MCF 10A (cell line): ENCODE results near the gene ATF7IP. TPM values are rescaled to one million over a fixed set of nuclear protein-coding genes. Genes with fewer than 3 reads are reported as not detected.

ENCODE experiments used
- BruUV-seq: library from RNA; stranded (reverse); fragments of 400-500 nt; replicated peaks from 2 replicates; lab custom pipeline; 2021; lab: Mats Ljungman, UMichigan
- CTCF ChIA-PET: fragments of 300-600 bp; sonication (Branson Sonifier 250); formaldehyde crosslinking; extraction: SDS; loops from one replicate; lab custom pipeline; 2021; ENCODE audit warnings: antibody characterized with exemption, inconsistent platforms; lab: Yijun Ruan, JAX
- POLR2A ChIA-PET: fragments of 300-600, 350-650 bp; sonication (Branson Sonifier 250); formaldehyde crosslinking; extraction: SDS; loops from one replicate; lab custom pipeline; 2020; ENCODE audit warnings: antibody characterized with exemption, inconsistent platforms; lab: Yijun Ruan, JAX
- DNase-seq: peaks from one replicate; pipeline ENCODE4 v3.0.0-alpha.2; 2018; ENCODE audit not compliant: unreplicated experiment
- H3K27ac Mint-ChIP-seq: one replicate; pipeline ENCODE4 v1.8.0; 2022; ENCODE audit warnings: mild to moderate bottlenecking, low read depth, mixed read lengths; ENCODE audit not compliant: unreplicated experiment
- H3K27me3 Mint-ChIP-seq: one replicate; pipeline ENCODE4 v1.8.0; 2022; ENCODE audit warnings: mixed read lengths; ENCODE audit not compliant: insufficient read depth, unreplicated experiment
- H3K36me3 Mint-ChIP-seq: one replicate; pipeline ENCODE4 v1.8.0; 2022; ENCODE audit warnings: mild to moderate bottlenecking, moderate library complexity, mixed read lengths; ENCODE audit not compliant: insufficient read depth, unreplicated experiment
- H3K4me1 Mint-ChIP-seq: one replicate; pipeline ENCODE4 v1.8.0; 2022; ENCODE audit warnings: mixed read lengths; ENCODE audit not compliant: insufficient read depth, unreplicated experiment
- H3K4me3 Mint-ChIP-seq: one replicate; pipeline ENCODE4 v1.8.0; 2022; ENCODE audit warnings: mild to moderate bottlenecking, moderate library complexity, mixed read lengths; ENCODE audit not compliant: unreplicated experiment
- H3K9me3 Mint-ChIP-seq: one replicate; pipeline ENCODE4 v1.8.0; 2022; ENCODE audit warnings: mixed read lengths; ENCODE audit not compliant: unreplicated experiment
- intact Hi-C: fragments of 100-400 bp; cut with micrococcal nuclease; formaldehyde crosslinking; loops from 2 replicates; pipeline ENCODE4 v1.14.1; 2022
- total RNA-seq: library from RNA; stranded (reverse); gene quantifications from 2 replicates; pipeline ENCODE4 v1.2.3, GENCODE V29; 2022
- TF ChIP-seq, protein P1 (sequence below): fragments of 200-600 bp; IDR thresholded peaks from one replicate; pipeline ENCODE4 v1.8.0; 2022; ENCODE audit warnings: antibody characterized with exemption, mild to moderate bottlenecking; ENCODE audit not compliant: unreplicated experiment

ATF7IP gene
- total RNA-seq, 1 experiment from 2014 or later = 29.4 TPM

DNA sequence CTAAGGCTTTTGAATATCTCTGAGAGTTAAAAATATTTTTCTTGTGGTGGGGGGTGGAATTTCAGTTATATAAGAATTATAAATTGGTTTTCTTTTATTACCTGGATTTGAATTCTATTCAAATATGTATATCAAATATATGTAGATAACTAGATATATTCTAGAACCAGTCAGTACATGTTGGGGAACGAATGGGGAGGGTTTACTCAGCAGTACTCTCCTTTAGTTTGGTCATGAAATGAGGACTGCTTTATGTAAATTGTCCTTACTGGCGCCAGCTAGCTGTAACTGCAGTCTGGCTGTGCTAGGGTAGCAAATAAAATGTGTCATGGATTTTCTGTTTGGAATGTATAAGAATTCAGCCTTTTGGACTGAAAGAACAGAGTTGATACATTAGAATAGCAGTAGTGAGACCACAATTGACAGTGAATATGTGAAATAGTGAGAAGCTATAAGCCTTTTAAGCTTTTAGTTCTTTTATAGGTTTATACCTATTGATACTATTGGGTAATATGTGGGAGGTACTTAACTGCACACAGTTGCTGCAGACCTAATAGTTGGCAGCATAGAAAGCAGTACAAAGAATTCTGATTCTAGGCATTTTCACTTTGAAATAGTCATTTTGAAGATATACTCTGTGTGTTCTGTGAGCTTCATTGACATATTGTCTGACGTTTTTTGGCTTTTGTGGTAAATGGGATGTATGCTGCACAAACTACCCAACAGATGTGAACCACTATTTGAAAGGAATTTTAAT is 29.0 kb downstream of the ATF7IP start:
- peak overlapping the region; percentile 82 for H3K27ac Mint-ChIP-seq
- ChIA-PET CTCF (interaction anchor here (0.6 to 1.9 kb wide), 5 partner anchors 10 to 157 kb away, joined by 3 to 14 read pairs (median 4); no protein-coding TSS in a partner anchor), POLR2A (interaction anchor here (0.6 to 4.9 kb wide), 17 partner anchors 9 to 156 kb away, joined by 3 to 84 read pairs (median 4); partner anchors contain the start of gene ATF7IP)
- BruUV-seq = TSS peak; percentile 98
- H3K27me3 Mint-ChIP-seq = no peaks in the 10 kb centered on the region
- TF ChIP-seq, protein P1, sequence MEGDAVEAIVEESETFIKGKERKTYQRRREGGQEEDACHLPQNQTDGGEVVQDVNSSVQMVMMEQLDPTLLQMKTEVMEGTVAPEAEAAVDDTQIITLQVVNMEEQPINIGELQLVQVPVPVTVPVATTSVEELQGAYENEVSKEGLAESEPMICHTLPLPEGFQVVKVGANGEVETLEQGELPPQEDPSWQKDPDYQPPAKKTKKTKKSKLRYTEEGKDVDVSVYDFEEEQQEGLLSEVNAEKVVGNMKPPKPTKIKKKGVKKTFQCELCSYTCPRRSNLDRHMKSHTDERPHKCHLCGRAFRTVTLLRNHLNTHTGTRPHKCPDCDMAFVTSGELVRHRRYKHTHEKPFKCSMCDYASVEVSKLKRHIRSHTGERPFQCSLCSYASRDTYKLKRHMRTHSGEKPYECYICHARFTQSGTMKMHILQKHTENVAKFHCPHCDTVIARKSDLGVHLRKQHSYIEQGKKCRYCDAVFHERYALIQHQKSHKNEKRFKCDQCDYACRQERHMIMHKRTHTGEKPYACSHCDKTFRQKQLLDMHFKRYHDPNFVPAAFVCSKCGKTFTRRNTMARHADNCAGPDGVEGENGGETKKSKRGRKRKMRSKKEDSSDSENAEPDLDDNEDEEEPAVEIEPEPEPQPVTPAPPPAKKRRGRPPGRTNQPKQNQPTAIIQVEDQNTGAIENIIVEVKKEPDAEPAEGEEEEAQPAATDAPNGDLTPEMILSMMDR = no peak
- peaks cover 18% of the 10 kb centered on the region for H3K4me1 Mint-ChIP-seq
- peaks cover 4% of the 10 kb centered on the region for H3K36me3 Mint-ChIP-seq
- DNase-seq = peak; percentile 77
- H3K4me3 Mint-ChIP-seq = peak overlapping the region; percentile 52
- intact Hi-C loops = loop anchor here (1.0 to 2.0 kb wide), 2 partner anchors 9 to 28 kb away; no protein-coding TSS in a partner anchor
- peaks cover 8% of the 10 kb centered on the region for H3K9me3 Mint-ChIP-seq

DNA sequence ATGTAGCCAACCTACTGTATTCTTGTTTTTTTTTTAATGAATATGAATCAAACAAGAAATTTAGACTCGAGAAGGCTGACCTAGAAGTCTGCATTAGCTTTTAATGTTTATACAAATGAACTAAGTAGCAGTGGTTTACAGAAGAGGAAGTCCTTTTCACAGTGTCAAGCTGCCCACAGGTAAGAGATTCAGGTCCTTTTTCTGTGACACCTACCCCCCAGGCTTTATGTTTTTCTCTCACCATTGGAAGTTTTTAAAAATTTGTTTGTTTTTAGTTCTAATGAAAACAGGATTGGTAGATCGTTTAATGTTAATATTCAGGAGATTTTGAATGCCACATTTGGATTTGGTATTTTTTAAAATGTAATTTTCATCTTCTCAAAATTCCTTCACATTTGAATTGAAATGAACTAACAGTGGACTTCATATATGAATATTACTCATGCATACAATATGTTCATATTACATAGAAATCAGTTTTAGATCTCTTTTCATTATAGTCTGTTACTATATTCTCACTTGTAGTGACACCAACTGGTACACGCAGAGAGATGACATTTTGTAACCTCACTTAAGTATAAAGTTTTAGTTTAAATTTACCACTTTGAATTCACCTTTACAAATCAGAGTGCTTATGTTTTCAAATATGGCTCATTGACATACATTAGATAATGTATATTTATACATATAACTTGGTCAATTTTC is 29.7 kb downstream of the ATF7IP start:
- TF ChIP-seq, protein P1 = no peak
- Mint-ChIP-seq H3K4me3 (peak overlapping the region; percentile 52), H3K27ac (peak overlapping the region; percentile 82), H3K9me3 (peaks cover 8% of the 10 kb centered on the region), H3K4me1 (peaks cover 24% of the 10 kb centered on the region), H3K36me3 (peaks cover 4% of the 10 kb centered on the region), H3K27me3 (no peaks in the 10 kb centered on the region)
- POLR2A ChIA-PET = interaction anchor here (0.6 to 4.9 kb wide), 12 partner anchors 9 to 157 kb away, joined by 3 to 84 read pairs (median 4); partner anchors contain the start of gene ATF7IP
- no peak for DNase-seq
- CTCF ChIA-PET = interaction anchor here (0.6 to 1.9 kb wide), 5 partner anchors 11 to 157 kb away, joined by 3 to 14 read pairs (median 4); no protein-coding TSS in a partner anchor
- intact Hi-C loops = loop anchor here (2.0 kb wide), 1 partner anchor 28 kb away; no protein-coding TSS in a partner anchor
- no TSS peak for BruUV-seq

DNA sequence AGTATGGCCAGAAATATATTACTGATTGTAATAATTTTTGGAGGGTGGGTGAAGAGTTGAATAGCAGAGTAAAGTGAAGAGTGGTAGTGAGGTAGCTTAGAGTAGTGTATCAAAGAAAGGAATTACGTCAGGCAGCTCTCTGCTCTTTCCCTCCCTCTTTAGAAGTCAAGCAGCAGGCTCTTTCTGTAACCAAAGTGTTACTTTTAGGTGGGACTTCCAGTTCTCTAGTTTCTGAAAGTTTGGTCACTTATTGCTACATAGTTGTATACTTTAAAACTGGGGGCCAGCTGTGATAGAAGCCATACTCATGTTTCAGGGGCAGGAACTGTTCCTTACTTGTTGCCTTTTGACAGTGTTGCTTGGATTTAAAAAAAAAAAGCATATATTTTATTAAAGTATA is 30.6 kb downstream of the ATF7IP start:
- TF ChIP-seq, protein P1 = no peak
- no peak for DNase-seq
- CTCF ChIA-PET = interaction anchor here (0.6 kb wide), 2 partner anchors 11 to 28 kb away, joined by 3 to 4 read pairs; no protein-coding TSS in a partner anchor
- peaks cover 4% of the 10 kb centered on the region for H3K36me3 Mint-ChIP-seq
- no TSS peak for BruUV-seq
- peaks cover 32% of the 10 kb centered on the region for H3K4me1 Mint-ChIP-seq
- no peak overlapping the region for H3K4me3 Mint-ChIP-seq
- no peaks in the 10 kb centered on the region for H3K27me3 Mint-ChIP-seq
- POLR2A ChIA-PET = interaction anchor here (4.9 kb wide), 1 partner anchor 11 kb away, joined by 84 read pairs; no protein-coding TSS in a partner anchor
- peak overlapping the region; percentile 37 for H3K27ac Mint-ChIP-seq
- intact Hi-C loops = no loop called here
- peaks cover 8% of the 10 kb centered on the region for H3K9me3 Mint-ChIP-seq
